Activated gamma-delta T cell treated with anti-CD3 and anti-CD28 coated beads, Interleukin-2, amount 50 U/mL, for 16 hours (primary cell): Measurements from ENCODE around the gene ABCC8.

Experiments
- DNase-seq: peaks from one replicate; pipeline ENCODE4 v3.0.0-alpha.2; 2020; ENCODE audit warnings: low read depth

ABCC8 gene

DNA sequence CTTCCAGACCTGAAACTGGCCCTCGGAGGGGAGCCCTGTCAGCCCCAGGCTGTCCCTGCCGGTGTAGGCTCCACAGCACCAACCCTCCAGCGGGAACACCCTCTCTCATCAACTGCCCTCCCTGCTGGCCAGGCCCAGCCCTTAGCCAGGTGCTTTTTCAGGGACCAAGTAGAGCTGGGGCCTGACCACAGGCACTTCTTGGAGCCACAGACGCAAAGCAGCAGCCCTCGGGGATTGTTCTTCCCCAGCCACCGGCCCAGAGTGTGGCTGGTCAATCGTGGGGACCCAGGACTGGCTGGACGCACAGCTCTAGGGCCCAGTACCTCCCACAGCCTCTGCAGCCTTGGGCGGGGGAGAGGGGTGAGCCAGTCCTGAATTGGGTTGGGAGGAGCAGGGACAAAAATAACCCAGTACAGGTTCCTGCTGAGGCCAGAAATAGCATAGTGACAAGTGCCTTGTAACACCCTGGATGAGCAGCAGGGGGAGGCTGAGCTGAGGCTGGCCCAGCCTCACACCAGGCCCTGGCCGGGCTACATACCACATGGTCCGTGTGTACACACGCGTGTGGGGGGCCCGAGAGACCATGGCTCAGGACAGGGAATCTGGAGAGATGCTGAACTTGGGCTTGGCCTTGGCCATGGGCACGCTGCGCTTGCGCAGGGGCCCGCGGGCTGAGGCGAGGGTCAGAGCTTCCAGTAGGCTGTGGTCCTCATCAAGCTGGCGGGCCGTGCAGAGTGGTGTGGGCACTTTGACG, 90.1 kb downstream of the ABCC8 start:
- no peak for DNase-seq

DNA sequence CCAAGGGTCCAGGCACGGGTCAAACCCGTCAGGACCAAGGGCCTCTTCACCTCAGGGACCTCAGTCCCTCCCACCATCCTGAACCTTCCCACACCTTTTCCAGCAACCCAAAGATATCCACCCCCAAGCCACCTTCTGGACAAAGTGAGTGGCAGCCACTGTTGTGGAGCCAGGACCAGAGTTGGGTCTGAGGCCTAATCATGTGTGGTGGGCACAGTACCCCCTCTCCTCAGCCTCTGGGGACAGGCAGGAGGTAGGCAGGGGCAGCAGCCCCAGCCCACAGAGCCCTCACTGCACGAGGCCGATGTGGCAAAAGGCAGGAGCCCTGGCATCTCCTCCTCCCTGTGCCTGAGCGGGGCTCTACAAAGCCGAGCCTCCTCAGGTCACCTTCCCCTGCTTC, 90.7 kb downstream of the ABCC8 start:
- no peak for DNase-seq

DNA sequence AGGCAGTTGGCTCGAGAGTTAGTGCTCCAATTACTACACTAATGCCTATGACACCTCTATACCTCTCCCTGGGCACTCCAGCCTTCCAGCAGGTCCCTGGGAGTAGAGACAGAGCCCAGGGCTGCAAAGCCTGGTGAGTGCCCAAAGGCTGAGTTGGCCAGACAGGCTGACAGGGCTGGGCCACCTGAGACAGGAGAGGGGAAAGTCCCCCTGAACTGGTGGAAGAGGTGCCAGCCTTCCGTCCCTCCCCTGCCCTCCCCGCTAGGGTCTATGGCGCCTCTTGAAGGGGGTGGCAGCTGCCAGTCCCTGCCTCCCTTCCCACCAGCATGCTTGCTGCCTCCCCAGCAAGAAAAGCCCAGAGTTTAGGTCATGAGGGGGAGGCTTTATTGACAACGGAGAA, 91.2 kb downstream of the ABCC8 start:
- no peak for DNase-seq

DNA sequence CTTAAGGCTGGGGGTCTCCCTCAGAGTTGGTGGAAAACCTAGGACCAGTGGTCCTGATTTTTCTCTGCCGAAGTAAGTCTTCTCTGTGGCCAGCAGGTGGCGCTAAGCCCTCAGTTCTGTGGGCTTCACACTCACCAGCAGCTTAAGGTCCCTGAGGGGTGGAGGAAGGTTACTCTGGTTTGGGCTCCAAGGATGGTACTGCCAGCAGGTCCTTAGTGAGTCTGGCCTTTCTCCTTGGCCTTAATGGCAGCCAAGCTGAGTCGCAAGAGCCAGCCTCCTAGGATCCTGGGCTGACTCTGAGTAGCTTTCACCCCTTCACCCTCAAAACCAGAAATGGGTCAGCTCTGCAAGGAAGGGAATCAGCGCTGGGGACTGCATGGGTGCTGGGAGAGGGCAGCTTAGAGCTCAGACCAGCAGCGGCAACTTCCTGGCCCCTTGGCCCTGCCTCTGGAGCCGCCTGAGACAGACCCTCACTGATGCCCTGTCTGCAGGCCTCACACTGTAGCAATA, 92.6 kb downstream of the ABCC8 start:
- DNase-seq: peak; percentile 62

DNA sequence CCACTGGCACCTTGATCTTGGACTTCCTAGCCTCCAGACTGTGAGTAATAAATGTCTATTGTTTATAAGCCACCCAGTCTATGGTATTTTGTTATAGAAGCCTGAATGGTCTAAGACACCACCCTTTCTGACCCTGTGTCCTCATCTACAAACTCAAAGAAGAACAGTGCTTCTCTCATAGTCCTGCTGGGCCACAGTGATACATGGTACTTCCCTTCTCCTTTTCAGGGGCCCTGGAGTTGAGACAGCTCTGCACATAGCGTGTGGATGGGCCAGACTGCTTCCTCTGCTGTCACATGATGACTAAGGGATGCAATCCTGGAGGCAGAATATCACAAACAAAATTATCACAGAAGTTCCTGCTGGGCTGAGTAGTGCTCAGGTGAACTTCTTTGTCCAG, 93.2 kb downstream of the ABCC8 start:
- DNase-seq: no peak

DNA sequence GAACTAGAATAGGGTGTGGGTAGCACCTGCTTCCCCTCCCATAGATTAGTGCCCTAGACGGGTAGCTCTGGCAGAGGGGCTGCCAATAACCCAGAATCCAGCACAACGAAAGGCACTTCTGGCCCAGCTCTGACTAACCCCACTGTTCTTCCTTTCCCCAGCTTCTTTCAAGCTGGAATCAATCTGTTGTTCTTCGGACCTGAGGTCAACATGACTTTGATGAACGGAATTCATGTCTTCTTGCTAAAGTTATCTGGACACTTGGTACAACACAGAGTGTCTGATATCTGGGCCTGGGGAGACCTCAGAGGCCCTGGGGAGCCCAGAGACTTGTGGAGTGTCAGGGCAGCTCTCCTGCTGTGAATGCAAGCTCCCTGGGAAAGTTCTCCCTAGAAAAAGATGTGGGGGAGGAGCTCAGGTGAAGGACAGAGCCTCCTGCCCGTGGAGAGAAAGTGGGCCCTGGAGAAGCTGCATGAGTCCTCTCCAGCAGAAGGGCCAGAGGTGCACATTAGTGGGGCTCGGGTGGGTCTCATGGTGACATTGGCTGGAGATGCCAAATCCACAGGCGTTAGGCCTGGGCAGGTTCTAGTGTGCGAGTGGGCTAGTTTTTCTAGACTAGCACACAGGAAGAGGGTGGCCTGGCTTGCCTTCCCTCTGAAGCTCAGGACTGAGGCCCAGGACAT, 94.5 kb downstream of the ABCC8 start:
- no peak for DNase-seq

DNA sequence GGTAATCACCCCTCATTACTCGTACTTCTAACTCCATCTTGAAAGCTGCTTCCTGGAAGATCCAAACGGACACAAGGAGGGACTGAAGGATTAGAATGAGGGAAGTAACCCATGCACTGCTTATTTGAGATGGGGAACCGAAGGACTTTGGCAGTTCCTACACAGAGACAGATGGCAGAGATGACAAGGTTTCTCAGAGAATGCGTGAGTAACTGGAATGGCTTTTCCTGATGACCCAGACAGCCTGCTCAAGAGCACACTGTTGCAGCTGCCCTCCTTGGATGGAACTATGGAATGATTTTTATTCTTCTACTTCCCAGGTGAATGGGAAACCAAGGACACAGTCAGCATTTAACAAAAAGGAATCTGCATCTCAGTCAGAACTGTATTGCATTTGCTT, 95.5 kb downstream of the ABCC8 start:
- no peak for DNase-seq

DNA sequence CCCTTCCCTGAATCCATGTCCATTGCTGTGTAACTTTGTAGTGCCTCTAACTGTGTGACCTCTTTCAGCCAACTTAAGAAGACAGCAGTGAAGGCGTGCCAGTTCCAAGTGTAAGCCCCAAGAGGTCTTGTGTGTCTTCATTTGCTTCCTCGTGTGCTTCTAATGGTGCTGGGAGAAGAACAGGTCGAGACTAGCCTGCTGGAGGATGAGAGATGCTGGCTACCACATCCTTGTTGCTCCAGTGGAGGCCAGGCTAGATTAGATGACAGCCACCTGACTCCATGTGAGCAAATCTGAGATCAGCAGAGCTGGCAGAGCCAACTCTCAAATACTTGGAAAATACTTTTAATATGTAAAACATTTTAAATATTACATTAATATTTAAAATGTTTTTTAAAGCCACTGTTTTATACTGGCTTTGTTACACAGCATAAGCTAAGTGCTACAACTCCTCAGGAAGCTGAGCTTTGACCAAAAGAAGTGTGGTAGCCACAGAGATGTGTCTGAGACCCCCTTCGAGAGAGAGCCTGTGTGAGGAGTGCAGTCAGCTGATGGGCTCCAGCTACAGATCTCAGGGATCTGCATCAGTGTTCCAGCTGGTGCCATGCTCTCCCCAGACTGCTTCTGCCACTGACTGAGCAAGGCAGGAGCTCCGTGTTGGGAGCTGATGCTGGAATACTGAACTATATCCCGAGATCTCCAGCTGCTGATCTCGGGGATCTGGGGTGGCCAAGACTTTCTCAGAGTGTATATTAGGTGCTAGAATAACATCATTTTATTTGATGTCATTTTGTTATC, 97.1 kb downstream of the ABCC8 start:
- DNase-seq: no peak

DNA sequence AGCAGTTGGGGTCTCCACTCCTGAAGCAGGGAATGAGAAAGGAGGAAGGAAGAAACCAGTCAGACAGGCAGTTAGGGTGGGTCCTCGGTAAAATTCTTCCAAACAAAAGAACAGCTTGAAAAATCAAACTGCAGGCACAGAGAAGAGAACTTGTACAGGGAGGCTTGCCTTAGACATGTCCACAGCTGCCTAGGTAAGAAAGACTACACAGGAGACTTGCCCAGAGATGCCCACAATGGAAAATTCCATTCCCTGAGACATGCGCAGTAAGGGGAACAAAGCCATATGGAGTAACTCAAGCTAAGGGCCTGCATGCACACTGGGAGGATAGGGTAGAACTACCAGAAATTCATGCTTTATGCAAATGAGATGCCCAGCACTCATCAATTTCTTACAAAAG, 98.0 kb downstream of the ABCC8 start:
- no peak for DNase-seq

DNA sequence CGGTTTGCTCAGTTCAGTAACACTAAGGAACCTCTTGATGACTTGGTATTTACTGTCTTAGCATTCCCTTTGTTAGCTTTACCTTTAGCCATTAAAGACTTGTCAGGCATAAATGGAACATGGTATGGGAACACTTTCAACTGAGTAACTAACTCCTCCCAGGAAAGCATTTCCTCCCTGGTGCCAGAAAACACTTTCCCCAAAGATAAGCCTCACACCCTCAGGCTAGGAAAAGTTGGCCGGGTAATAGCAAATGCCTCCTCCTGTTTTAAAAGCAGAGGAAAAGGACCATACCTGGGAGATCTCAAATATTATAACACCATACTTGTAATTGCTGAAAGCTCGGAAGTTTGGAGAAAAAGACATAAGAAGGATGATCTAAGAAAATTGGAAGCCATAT, 100.2 kb downstream of the ABCC8 start:
- DNase-seq: no peak

DNA sequence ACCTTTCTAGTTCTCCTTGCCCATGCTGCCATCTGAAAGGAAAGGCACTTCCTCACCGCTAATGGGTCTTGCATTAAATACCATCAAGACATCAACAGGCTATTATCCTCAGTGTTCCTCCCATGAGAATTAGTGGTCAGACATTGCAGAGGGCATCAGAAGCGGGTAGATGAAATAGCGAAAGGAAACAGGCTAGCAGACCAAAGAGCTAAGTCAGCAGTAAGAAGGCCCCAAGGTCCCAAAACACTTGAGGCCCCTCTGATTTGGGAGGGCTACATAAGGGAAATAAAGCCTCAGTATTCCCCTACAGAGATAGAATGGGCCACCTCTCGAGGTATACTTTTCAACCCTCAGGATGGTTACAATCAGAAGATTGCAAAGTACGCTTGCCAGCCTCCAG, 101.1 kb downstream of the ABCC8 start:
- no peak for DNase-seq

DNA sequence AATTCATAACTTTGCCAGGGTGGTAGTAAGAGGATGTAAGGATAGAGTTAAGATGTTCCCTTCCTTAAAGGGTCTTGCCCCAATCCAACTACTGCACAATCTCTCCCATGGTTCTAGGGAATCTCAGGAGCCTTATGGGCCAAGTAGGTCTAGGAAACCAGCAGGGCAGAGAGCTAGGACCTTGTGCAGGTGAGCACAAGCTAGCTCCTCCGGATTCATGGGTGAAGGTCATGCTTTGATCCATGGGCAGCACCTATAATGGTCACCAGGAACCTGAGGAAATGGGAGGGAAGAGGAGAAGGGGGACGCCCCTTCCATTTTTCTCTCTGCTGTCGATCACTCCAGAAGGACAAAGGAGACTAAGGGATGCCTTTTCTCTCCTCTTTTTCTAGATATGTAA, 105.0 kb downstream of the ABCC8 start:
- no peak for DNase-seq

DNA sequence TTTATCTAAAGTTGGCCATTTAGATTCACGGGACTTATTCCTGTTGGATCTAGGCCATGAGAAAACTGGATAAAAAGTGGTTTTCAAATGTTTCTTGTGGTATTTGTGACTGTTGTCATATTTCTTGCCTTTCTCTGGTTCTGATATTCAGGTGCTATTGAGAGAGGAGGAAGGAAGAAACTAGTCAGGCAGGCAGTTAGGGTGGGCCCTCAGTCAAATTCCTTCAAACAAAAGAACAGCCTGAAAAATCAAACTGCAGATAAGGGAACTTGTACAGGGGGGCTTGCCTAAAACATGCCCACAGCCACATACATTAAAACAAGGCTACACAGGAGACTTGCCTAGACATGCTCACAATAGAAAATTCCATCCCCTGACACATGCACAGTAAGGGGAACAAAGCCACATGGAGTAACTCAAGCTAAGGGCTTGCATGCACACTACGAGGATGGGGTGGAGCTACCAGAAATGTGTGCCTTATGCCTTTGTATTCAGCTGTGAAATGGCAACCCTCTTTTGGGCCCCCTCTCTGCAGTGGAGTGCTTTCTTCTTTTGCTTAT, 106.9 kb downstream of the ABCC8 start:
- DNase-seq: no peak

DNA sequence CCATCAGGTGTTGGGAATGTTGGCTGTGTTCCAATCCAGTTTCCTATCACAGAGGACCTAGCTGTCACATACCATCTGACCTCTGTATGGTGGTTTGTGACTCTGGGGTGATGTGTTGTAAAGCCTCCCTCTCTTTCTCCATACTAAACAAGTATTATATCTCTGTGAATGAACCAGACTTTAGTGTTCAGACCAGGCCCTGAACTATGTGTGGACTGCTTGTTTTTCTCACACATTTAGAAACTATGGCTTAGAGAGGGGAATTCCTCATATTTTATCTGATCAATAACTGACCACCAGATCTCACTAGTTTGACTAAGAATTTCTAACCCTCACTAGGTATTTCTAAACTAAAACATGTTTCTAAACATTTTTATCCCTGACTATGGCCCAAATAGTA, 107.6 kb downstream of the ABCC8 start:
- DNase-seq: no peak

DNA sequence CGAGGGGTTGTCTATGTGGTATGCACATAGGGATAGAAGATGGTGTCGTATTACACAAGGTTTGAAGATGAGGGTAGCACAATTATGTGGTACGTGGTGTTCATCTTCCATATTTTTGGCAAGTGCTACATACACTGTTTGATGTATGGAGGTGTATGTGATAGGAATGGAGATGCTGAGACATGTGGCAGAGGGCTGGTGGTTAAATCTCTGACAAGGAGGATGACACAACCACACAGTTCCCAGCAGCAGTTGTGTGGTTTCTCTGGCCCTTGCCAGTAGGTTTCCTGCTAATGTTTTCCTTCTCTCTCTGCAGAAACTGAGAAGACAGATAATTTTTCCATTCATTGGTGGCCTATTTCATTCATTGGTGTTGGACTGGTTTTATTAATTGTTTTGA, 108.1 kb downstream of the ABCC8 start:
- no peak for DNase-seq

DNA sequence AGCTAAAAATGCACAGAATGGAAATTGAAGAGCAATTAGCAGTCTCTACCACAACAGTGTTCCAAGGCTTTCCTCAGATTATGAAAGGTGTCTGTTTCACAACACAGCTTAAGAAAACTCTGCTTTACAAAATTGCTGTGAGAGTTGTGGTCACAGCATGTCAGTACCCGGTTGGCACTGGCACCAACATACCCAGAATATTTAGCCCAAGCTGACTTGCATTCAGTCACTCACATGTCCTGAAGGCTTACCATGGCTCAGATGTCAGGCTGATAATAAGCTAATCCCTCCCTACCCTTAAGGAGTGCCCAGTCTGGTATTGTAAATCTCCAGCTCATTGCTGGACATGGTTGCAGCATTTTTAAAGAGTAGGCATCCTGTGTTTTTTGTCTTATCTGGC, 110.2 kb downstream of the ABCC8 start:
- DNase-seq: no peak

DNA sequence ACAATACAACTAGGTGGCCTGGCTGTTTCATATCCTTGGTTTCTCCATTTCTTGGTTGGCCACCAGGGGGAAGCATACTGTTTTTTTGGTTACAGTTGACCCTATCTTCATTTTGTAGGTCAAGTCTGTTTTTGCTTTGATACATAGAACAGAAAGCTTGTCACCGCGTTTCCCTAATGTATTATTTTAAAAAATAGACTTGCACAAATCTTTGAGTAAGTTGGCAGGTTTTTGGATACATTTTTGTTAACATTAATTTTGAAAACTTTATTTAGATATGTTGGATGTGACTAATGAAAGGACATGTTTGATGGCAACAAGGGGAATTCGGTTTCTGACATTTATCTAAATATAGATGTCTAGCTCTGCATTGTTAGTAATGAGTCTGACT, 122.0 kb downstream of the ABCC8 start:
- DNase-seq: peak; percentile 54

DNA sequence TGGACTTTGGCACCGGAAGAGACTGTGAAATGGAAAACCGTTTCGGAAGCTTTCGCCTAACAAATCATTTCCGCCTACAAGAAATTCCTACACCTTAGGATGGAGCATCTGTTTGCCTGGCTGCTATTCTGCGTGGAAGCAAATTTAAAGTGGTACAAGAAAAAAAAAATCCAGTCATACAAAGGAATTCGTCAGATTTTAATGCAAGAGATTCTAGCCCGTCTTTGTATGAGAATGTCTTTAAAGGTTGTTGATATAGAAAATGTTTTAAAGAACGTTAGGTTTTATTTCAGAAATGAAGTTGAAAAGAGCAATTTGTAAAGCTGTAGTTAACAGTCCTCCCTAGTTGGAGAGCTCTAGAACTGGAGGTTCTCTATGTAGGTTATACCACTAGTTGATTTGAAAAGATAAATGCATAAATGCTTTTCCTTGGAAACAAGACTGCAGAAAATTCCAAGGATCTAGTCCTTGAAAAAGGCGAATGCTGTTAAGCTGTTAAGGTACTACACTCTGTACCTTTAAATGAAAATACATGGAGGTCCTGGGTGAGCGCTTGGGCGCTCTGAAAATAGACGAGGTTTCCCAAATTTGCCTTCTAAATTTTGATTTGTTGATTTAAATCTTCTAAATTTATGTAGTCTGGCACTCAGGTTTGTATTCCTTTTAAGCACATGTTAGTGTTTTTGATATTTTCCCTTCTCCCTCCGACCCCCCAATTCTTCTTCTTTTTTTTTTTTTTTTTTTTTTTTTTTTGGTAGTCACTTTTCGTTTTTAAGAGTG, 122.6 kb downstream of the ABCC8 start:
- DNase-seq: no peak

DNA sequence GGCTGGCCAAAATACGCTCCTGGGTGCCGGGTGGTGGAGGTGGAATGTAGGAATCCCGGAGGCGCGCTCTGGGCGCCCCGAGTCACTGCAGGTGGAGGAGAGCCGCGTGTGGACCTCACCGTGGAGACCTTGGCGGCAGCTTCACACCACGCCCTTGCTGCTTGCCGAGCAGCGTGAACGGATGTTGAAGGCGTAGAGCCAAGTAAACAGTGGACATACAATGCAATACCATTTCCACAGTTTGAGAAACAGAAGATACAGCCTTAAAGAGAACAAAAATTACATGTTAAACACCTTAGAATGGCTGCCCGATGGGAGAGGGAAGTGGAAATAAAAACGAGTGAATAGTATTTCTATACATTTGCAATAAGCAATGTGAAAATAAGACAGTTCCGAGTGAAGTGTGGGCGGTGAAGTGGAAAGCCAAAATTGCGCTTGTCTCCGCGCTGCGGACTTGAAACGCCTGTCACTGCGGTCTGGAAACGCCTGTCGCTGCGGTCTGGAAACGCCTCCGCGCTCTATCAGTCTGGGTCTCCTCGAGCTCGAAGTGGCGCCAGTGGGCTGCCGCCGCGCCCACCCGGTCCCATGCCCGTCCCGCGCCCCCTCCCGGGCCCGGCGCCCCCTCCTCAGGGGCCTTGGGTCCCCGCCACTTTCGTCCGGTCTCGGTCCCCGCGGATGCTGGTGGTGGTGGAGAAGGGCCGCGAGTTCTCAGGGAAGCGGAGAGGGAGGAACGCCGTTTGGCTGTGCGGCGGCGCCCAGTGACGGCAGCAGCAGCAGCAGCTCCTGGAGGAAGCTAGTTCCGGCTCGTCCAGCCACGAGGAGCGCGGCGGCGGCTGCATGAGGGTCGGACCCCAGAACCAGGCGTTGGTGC, 123.5 kb downstream of the ABCC8 start:
- DNase-seq: peak; percentile 46

DNA sequence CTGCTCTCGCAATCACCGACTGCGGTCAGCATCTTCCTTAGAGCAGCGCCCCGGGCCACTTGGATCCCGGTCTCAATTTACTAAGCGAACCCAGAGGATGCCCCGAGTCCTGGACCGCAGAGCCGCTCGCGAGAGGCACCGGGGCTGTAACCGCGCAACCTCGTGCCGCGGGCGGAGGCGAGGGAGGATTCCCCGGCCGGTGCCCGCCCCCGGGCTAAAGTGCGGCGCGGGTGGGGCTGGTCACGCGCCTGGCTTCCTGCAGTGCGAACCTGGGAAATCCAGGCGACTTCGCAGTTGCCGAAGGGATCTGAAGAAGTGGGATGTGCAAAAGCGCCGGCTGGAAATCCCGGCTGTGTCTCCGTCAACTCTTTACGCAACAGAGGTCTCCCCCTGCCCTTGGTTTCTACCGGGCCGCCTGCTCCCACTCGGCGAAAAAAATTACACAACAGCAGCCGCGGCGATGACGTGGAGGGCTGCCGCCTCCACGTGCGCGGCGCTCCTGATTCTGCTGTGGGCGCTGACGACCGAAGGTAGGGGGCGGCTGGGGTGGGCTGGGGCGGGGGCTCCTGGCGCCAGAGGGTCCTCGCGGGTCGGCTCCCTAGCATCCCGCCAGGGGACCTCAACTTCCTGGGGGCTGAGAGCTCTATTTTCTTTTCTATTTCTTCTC, 125.0 kb downstream of the ABCC8 start, which contains the start of gene NCR3LG1:
NCR3LG1 (plus strand) TSS at position 291 of the 667 bp plus-strand sequence; CDS start at position 461, 170 bp downstream.
- DNase-seq: peak; percentile 51
